Stromal cell of bone marrow (primary cell): ENCODE measurements around the gene FGF18.
"Not testable (repeated sequence)": the region's sequence is repeated elsewhere in the genome, so short reads cannot be mapped to it uniquely, and the experiment has no call there.

Experiments
- DNase-seq: peaks from one replicate; pipeline ENCODE4 v3.0.0-alpha.2; 2012; ENCODE audit warnings: low read depth

FGF18 gene, protein sequence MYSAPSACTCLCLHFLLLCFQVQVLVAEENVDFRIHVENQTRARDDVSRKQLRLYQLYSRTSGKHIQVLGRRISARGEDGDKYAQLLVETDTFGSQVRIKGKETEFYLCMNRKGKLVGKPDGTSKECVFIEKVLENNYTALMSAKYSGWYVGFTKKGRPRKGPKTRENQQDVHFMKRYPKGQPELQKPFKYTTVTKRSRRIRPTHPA

GRCh38 chr5:171418982-171419687 is at the start of gene FGF18:
FGF18 (plus strand) TSS chr5:171419647; CDS start chr5:171420200, 553 bp downstream.
- peak; percentile 32 for DNase-seq

DNA sequence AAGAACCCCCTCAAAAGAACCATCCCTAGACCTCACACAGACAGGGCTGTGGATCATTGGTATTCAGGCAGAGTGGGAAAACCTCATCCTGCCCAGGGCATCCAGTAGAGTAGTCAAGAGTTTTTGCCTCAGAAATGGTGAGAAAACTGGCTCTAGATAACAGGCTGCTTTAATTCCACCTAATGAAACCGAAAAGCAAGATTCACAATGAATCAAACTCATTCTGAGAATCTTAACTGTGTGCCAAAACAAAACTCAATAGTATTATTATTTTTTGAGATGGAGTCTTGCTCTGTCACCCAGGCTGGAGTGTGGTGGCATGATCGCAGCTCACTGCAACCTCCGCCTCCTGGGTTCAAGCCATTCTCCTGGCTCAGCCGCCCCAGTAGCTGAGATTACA is 49.5 kb upstream of the FGF18 start:
- no peak for DNase-seq

DNA sequence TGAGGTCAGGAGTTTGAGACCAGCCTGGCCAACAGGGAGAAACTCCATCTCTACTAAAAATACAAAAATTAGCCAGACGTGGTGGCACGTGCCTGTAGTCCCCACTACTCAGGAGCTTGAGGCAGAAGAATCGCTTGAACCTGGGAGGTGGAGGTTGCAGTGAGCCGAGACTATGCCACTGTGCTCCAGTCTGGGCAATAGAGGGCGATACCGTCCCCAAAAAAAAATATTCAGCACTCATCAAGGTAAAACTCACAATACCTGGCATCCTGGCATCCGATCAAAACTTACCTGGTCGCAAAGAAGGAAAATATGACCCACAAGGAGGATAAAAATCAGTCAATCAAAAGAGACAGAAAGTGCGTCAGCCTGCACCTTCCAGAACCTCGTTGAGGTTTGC is 48.6 kb upstream of the FGF18 start:
- not testable (repeated sequence) for DNase-seq

GRCh38 chr5:171371326-171371725 is 48.1 kb upstream of the FGF18 start:
- DNase-seq: no peak

DNA sequence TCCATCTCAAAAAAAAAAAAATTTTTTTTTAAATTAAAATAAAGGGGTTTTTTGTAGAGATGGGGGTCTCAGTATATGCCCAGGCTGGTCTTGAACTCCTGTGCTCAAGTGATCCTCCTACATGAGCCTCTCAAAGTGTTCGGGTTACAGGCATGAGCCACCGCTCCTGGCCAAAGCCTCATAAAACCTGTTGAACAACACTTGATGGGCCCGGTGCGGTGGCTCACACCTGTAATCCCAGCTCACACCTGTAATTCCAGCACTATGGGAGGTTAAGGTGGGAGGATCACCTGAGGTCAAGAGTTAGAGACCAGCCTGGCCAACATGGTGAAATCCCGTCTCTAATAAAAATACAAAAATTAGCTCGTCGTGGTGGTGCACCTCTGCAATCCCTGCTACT is 39.5 kb upstream of the FGF18 start:
- DNase-seq: no peak

DNA sequence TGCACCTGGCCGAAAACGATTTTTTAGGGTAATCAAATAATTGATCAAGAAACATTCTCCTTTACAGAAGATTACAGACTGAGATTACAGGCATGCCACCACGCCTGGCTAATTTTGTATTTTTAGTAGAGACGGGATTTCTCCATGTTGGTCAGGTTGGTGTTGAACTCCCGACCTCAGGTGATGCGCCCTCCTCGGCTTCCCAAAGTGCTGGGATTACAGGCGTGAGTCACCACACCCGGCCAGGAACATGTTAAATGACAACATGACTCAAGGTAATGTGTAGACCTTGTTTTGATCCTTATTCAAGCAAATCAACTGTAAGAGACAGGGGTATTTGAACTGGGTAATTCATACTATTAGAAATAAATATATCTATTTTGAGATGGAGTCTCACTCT is 35.0 kb upstream of the FGF18 start:
- not testable (repeated sequence) for DNase-seq

- not testable (repeated sequence) for DNase-seq
Measured at GRCh38 chr5:171384999-171385398, 34.4 kb upstream of the FGF18 start.

DNA sequence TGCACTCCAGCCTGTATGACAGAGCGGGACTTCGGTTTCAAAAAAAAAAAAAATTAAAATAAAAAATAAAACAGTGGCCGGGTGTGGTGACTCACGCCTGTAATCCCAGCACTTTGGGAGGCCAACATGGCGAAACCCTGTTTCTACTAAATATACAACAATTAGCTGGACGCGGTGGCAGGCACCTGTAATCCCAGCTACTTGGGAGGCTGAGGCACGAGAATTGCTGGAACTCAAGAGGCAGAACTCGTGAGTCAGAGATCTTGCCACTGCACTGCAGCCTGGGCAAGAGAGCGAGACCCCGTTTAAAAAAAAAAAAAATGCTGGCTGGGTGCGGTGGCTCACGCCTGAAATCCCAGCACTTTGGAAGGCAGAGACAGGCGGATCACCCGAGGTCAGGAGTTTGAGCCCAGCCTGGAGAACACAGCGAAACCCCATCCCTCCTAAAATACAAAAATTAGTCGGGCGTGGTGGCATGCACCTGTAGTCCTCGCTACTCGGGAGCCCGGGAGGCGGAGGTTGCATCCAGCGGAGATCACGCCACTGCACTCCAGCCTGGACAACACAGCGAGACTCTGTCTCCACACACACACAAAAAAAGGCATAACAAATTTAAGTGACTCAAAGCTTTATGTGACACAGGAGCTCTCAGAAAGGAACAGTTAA is 33.3 kb upstream of the FGF18 start:
- DNase-seq: no peak

GRCh38 chr5:171386861-171387344 is 32.5 kb upstream of the FGF18 start:
- no peak for DNase-seq

DNA sequence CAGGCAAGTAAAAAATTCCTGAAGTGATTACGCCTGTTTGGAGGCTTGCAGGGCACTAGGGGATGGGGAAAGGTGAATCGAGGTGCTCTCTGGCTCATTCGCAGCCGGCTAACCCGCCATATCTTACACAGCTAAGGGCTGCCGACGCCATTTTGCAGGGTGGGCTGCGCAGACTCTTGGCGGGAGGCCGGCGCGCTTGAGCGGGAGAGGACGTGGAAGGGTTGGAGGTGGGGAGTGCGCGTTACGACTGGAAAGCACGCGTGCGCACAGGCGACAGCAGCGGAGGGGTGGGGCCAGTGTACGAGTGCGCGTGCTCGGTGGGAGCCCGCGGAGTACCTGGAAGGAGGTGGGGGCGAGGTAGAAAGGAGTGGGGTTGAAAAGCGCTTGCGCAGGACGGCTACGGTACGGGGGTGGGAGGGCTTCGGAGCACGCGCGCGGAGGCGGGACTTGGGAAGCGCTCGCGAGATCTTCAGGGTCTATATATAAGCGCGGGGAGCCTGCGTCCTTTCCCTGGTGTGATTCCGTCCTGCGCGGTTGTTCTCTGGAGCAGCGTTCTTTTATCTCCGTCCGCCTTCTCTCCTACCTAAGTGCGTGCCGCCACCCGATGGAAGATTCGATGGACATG is 32.0 kb upstream of the FGF18 start, which contains the start of gene NPM1:
Gene NPM1, plus strand, starts transcription at position 505 of the 625 bp plus-strand sequence. Its CDS starts 100 bp downstream, at position 605.
- DNase-seq: peak; percentile 91

DNA sequence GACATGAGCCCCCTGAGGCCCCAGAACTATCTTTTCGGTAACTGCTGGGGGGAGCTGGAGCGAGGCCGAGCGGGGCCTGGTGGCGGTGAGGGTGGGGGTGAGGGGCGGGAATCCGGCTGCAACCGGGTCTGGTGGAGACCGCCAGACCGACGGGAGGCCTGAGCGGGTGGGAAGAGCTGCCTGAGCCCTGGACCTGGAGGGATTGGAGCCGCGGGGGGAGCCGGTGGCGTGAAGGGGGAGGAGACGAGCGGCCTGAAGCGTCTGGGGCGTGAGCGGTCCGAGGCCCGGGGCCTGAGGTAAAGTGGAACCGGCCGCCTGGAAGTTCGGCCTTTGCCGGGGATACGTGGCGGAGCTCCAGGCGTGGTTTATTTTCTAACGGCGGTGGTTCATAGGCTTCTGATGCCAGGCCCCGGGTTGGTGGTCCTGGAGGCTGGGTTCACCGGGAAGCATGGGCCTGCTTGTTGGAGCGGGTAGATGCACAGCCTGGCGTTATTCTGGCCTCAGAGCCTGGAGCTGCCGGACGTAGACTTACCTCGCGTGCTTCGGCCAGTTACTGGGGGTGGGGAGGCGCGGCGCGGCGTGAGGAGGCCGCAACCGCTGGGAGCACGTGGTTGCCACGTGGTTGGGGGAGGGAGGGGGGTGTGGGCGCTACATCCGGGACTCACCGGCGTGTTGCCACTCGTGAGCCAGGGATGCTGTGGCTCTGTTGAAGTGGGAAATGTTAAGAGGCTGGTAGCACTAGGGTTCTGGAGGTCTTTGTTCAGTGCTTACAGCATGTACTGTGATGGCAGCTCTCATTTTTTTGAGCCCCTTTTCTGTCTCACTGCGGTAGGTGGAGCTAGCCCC is 31.3 kb upstream of the FGF18 start:
- DNase-seq: peak; percentile 45

DNA sequence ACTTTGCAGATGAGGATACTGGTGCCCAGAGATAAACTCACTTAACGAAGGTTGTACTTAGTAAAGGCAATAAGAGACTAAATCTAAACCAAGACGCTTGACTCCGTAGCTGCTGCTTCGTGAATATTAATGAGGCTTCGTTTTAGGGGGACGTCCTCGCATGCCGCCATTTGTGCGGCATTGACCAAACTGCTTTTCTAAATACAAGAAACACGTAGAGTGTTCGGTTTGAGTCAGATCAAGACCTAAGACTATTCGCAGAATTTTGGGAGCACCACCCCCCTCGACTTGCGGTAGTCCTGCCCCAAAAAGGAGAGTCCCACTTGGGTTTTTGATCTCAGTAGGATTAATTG is 30.7 kb upstream of the FGF18 start:
- no peak for DNase-seq

DNA sequence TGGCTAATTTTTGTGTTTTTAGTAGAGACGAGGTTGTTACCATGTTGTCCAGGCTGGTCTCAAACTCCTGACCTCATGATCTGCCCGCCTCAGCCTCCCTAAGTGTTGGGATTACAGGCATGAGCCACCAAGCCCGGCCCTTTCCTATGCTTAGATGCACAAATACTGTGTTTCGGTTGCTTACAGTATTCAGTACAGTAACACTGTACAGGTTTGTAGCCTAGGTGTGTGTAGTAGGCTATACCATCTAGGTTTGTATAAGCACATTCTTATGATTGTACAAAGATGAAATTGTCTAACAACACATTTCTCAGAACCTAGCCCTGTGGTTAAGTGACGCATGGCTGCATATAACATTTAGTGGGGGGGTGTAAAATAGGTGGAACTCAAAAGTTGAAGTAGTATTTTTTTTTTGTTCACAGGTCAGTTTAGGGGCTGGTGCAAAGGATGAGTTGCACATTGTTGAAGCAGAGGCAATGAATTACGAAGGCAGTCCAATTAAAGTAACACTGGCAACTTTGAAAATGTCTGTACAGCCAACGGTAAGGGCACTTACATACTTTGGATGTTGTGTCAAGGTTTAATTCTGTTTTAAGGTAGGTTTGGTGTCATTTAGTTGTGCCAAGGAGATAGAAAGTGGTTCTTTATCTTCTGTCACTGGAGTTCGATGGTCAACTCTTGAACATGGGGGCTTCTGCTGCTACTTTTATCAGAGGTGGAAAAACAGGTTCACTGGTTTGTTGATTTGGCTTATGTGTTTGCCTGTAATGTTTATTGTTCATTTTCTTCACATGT is 28.4 kb upstream of the FGF18 start:
- no peak for DNase-seq

GRCh38 chr5:171391996-171392577 is 27.4 kb upstream of the FGF18 start:
- DNase-seq: no peak

DNA sequence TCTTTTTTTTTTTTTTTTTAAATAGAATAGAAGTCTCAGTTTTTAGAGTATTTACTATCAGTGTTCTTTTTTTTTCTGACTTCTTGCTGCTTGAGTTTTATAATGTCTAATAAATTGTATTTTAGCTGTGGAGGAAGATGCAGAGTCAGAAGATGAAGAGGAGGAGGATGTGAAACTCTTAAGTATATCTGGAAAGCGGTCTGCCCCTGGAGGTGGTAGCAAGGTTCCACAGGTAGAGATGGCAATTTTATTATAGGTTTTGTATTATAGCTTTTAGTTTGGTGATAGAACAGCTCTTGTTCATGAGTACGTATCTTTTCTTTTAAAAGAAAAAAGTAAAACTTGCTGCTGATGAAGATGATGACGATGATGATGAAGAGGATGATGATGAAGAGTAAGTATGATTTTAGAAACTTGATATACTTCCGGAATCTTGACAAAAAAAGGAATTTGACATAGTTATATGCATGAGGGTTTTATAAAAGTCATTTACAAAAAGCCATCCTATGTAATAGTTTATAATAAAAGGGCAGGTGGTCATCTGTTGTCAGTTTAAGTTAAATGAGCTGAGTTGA is 26.8 kb upstream of the FGF18 start:
- DNase-seq: no peak

DNA sequence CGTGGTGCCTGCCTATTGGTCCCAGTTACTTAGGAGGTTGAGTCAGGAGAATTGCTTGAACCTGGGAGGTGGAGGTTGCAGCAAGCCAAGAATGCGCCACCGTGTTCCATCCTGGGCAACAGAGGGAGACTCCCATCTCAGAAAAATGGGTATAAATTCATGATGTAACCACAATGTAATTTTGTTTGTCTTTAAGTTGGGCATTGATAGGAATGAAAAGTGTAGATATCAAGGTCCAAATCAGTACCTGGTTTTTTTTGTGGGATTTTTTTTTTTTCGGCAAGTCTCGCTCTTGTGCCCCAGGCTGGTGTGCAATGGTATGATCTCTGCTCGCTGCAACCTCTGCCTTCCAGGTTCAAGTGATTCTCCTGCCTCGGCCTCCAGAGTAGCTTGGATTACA is 24.4 kb upstream of the FGF18 start:
- DNase-seq: no peak

DNA sequence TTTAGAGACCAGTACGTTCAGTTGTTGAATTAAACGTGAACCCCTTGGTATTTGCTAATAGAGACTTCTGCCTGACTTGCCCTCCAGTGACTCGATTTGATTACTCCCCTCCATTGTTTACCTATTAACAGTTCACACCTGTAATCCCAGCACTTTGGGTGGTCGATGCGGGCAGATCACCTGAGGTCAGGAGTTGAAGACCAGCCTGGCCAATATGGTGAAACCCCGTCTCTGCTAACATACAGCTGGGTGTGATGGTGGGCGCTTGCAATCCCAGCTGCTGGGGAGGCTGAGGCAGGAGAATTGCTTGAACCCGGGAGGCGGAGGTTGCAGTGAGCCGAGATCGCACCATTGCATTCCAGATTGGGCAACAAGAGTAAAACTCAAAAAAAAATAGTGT is 22.9 kb upstream of the FGF18 start:
- DNase-seq: not testable (repeated sequence)

DNA sequence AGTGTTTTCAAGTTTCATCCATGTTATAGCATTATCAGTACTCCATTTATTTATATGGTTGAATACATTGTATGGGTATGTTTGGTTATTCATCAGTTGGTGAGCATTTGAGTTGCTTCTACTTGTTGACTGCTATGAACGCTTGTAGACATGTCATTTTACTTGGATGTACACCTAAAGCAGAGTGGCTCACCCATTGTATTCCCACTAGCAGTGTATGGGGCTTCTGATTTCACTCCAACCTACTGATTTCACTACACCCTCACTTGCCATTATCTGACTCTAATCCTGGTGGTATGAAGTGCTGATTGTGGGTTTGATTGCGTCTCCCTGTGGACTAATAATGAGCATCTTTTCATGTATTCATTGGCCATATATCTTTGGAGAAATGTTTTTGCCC is 22.3 kb upstream of the FGF18 start:
- DNase-seq: no peak

GRCh38 chr5:171397599-171397998 is 21.8 kb upstream of the FGF18 start:
- no peak for DNase-seq

DNA sequence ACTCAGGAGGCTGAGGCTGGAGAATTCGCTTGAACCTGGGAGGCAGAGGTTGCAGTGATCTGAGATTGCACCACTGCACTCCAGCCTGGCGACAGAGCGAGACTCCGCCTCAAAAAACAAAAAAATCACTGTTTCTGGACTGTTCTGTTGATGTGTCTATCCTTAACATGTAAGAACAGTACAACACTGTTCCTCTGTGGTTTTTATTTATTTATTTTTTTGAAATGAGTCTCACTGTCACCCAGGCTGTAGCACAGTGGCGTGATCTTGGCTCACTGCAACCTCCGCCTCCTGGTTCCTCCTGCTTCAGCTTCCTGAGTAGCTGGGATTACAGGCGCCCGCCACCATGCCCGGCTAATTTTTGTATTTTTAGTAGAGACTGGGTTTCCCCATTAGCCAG is 20.8 kb upstream of the FGF18 start:
- DNase-seq: not testable (repeated sequence)
